Measurements from ENCODE around the gene PLXNA2. TPM values are rescaled to one million over a fixed set of nuclear protein-coding genes. Genes with fewer than 3 reads are reported as not detected.

PLXNA2 gene
- 9.3 TPM for total RNA-seq

- ATAC-seq (peak; percentile 74), DNase-seq (ENCODE audit: low spot score) (peak; percentile 92)
Observed at GRCh38 chr1:208243967-208244916, at the start of gene PLXNA2. Gene PLXNA2, minus strand, starts transcription at chr1:208244384. Its CDS starts 26,462 bp downstream, at chr1:208217922.

GRCh38 chr1:208292908-208293307 lies 48.7 kb upstream of the PLXNA2 start:
- ATAC-seq (peak; percentile 32), DNase-seq (ENCODE audit: low spot score) (no peak)

GRCh38 chr1:208291923-208292711 lies 47.9 kb upstream of the PLXNA2 start:
- ATAC-seq (peak; percentile 94), DNase-seq (ENCODE audit: low spot score) (peak; percentile 59)

GRCh38 chr1:208291129-208291528 lies 46.9 kb upstream of the PLXNA2 start:
- DNase-seq (ENCODE audit: low spot score) (no peak), ATAC-seq (no peak)

- ATAC-seq (no peak), DNase-seq (ENCODE audit: low spot score) (no peak)
Observed at GRCh38 chr1:208289716-208290115, 45.5 kb upstream of the PLXNA2 start.

GRCh38 chr1:208288495-208288894 lies 44.3 kb upstream of the PLXNA2 start:
- DNase-seq (ENCODE audit: low spot score), result no peak
- no peak for ATAC-seq

GRCh38 chr1:208280681-208281450 lies 36.7 kb upstream of the PLXNA2 start:
- DNase-seq (ENCODE audit: low spot score), result no peak
- ATAC-seq, result no peak

GRCh38 chr1:208279826-208280588 lies 35.8 kb upstream of the PLXNA2 start:
- ATAC-seq (no peak), DNase-seq (ENCODE audit: low spot score) (no peak)

- ATAC-seq, result no peak
- no peak for DNase-seq (ENCODE audit: low spot score)
Observed at GRCh38 chr1:208278638-208279037, 34.5 kb upstream of the PLXNA2 start.

- no peak for ATAC-seq
- DNase-seq (ENCODE audit: low spot score), result no peak
Observed at GRCh38 chr1:208276757-208277435, 32.7 kb upstream of the PLXNA2 start.

- DNase-seq (ENCODE audit: low spot score) (no peak), ATAC-seq (no peak)
Observed at GRCh38 chr1:208275083-208275482, 30.9 kb upstream of the PLXNA2 start.

- no peak for DNase-seq (ENCODE audit: low spot score)
- no peak for ATAC-seq
Observed at GRCh38 chr1:208273386-208274017, 29.3 kb upstream of the PLXNA2 start.

- DNase-seq (ENCODE audit: low spot score) (no peak), ATAC-seq (no peak)
Observed at GRCh38 chr1:208272713-208273112, 28.5 kb upstream of the PLXNA2 start.

- ATAC-seq (no peak), DNase-seq (ENCODE audit: low spot score) (no peak)
Observed at GRCh38 chr1:208272311-208272710, 28.1 kb upstream of the PLXNA2 start.

GRCh38 chr1:208271236-208271635 lies 27.1 kb upstream of the PLXNA2 start:
- ATAC-seq (no peak), DNase-seq (ENCODE audit: low spot score) (no peak)

- ATAC-seq (no peak), DNase-seq (ENCODE audit: low spot score) (no peak)
Observed at GRCh38 chr1:208270651-208271141, 26.5 kb upstream of the PLXNA2 start.

GRCh38 chr1:208269338-208269666 lies 25.1 kb upstream of the PLXNA2 start:
- ATAC-seq, result no peak
- no peak for DNase-seq (ENCODE audit: low spot score)

- no peak for ATAC-seq
Observed at GRCh38 chr1:208268541-208269337, 24.6 kb upstream of the PLXNA2 start.

More at GRCh38 chr1:208268541-208269337, 24.6 kb upstream of the PLXNA2 start:
- DNase-seq (ENCODE audit: low spot score), result no peak

All from left lobe of liver (tissue), 2 donors.